Measurements from ENCODE around the gene EEF1G. TPM values are rescaled to one million over a fixed set of nuclear protein-coding genes. Genes with fewer than 3 reads are reported as not detected.
A peak's percentile ranks its signal among the peaks of the same experiment; 100 is the strongest.

The EEF1G gene
- total RNA-seq, 4 donors from 2014 or later = 337 to 1,276 (median 1,207) TPM

DNA sequence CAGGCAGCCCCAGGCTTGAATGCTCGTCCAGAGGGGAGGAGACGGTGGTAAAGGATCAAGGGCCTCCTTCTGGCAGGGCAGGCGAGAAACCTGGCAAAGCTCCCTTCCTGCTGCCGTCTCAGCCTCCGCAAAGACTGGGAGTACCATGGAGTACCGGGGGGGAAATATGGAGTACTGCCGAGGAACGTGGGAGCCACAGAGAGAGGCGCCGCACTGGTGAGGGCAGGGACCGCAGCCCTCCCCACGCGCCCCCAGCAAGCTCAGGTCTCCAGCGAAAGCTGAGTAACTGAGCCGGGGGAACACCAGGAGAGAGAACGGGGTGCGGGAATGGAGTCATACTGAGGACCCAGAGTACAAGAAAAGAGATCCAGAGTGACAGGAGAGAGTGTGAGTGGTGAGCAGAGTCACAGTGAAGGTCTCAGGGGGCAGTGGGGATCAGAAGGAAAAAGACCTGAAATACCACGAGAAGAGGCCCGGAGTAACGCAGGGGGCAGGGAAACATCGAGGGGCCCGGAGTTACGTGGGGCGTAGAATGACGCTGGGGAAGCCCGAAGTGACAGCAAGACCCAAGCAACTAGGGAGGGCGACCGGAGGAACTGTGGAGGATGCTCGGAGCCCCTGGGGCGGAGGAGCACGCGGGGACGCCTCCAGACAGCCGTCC is 38.1 kb upstream of the EEF1G start:
- TF ChIP-seq, protein P1, sequence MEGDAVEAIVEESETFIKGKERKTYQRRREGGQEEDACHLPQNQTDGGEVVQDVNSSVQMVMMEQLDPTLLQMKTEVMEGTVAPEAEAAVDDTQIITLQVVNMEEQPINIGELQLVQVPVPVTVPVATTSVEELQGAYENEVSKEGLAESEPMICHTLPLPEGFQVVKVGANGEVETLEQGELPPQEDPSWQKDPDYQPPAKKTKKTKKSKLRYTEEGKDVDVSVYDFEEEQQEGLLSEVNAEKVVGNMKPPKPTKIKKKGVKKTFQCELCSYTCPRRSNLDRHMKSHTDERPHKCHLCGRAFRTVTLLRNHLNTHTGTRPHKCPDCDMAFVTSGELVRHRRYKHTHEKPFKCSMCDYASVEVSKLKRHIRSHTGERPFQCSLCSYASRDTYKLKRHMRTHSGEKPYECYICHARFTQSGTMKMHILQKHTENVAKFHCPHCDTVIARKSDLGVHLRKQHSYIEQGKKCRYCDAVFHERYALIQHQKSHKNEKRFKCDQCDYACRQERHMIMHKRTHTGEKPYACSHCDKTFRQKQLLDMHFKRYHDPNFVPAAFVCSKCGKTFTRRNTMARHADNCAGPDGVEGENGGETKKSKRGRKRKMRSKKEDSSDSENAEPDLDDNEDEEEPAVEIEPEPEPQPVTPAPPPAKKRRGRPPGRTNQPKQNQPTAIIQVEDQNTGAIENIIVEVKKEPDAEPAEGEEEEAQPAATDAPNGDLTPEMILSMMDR (IDR thresholded peaks at IDR 0.05) = peak in 1 of 5 experiments; percentile 25
- TF ChIP-seq POLR2A (IDR thresholded peaks at IDR 0.05) (peak; percentile 5), POLR2AphosphoS5 (IDR thresholded peaks at IDR 0.05) (no peak), EP300 (IDR thresholded peaks at IDR 0.05; ENCODE audit: low read depth) (no peak)
- no peaks in the 10 kb centered on the region for H3K9me3 ChIP-seq
- H3K27ac ChIP-seq = peak overlapping the region; percentile 93 to 97 (median 95)
- in situ Hi-C loops (cut with MboI; ENCODE audit: low pct_ligation_motif_present in 1 of 4, low pct_unique_long_range_greater_than_20kb in 1 of 4, low sequenced_read_pairs in 3 of 4) (no loop called here), intact Hi-C loops (cut with DNase I; ENCODE audit: low total_unique reads) (no loop called here)
- H3K27me3 ChIP-seq = no peaks in the 10 kb centered on the region
- H3K4me1 ChIP-seq = peaks cover 16 to 24% (median 19%) of the 10 kb centered on the region in 4 donors
- WGBS, 2 donors (ENCODE audit: low coverage in 1 of 2) = 0% methylated on average over 8 to 34 of the region's 34 CpGs
- no peaks in the 10 kb centered on the region for H3K36me3 ChIP-seq
- peak overlapping the region; percentile 67 to 86 (median 82) for H3K4me3 ChIP-seq
- peak; percentile 56 for DNase-seq

DNA sequence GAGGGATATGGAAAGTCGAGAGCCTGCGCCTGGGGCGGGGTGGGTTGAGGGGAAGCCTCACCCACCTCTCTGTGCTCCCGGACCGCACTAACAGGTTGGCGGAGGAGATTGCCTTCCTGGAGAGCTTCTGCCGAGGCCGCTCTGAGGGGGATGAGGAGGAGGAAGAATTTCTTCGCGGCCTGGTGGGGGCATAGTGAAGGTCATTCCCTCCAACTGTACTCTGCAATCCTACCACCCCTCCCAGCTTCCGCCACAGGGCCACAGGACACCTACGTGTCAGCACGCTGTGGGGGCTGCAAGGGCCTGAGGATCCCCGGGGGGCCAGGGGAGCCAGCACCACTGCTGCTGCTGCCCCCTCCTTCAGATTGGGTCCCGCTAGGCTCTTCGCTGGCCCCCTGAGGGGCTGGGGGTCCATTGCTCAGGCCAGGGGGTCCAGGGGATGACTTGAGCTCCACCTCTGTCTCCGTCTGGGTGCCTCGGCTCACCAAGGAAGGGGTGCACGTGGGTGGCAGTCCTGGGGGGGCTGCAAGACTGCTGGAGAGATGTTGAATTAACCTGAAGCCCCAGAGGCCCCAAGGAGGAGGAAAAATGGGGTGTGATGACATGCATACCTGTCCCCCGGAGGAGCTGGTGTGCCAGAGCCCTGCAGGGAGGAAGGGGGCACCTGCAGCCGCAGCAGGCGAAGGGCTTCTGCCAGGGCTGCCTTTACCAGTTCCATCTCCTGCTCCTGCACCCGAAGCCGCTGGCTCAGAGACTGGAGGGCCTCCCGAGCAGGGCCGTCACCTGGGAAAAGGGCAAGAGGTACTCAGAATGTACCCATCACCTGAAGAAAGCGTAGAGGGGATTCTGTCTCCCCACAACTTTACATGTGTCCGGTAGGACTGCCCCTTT is 37.4 kb upstream of the EEF1G start:
- no peak for TF ChIP-seq POLR2A (IDR thresholded peaks at IDR 0.05)
- TF ChIP-seq POLR2AphosphoS5 (IDR thresholded peaks at IDR 0.05) = no peak
- TF ChIP-seq EP300 (IDR thresholded peaks at IDR 0.05; ENCODE audit: low read depth) = no peak
- no peak for DNase-seq
- Histone ChIP-seq H3K4me1 (peaks cover 16 to 24% (median 20%) of the 10 kb centered on the region in 4 donors), H3K27ac (peak overlapping the region; percentile 93 to 97 (median 95)), H3K9me3 (no peaks in the 10 kb centered on the region), H3K36me3 (no peaks in the 10 kb centered on the region), H3K4me3 (peak overlapping the region; percentile 67 to 86 (median 82)), H3K27me3 (no peaks in the 10 kb centered on the region)
- WGBS, 2 donors (ENCODE audit: low coverage in 1 of 2) = 68 to 80% methylated on average over 1 to 28 of the region's 28 CpGs
- intact Hi-C loops (cut with DNase I; ENCODE audit: low total_unique reads) = no loop called here
- in situ Hi-C loops (cut with MboI; ENCODE audit: low pct_ligation_motif_present in 1 of 4, low pct_unique_long_range_greater_than_20kb in 1 of 4, low sequenced_read_pairs in 3 of 4) = no loop called here

- WGBS, 2 donors (ENCODE audit: low coverage in 1 of 2) = 75 to 94% methylated on average over 3 to 6 of the region's 6 CpGs
- Histone ChIP-seq H3K4me3 (no peak overlapping the region), H3K9me3 (no peaks in the 10 kb centered on the region), H3K4me1 (peaks cover 16 to 24% (median 20%) of the 10 kb centered on the region in 4 donors), H3K27ac (no peak overlapping the region), H3K36me3 (no peaks in the 10 kb centered on the region), H3K27me3 (no peaks in the 10 kb centered on the region)
- TF ChIP-seq POLR2A (IDR thresholded peaks at IDR 0.05) (no peak), EP300 (IDR thresholded peaks at IDR 0.05; ENCODE audit: low read depth) (no peak), POLR2AphosphoS5 (IDR thresholded peaks at IDR 0.05) (no peak)
- TF ChIP-seq, protein P1 (IDR thresholded peaks at IDR 0.05) = no peak
- DNase-seq = no peak
- intact Hi-C loops (cut with DNase I; ENCODE audit: low total_unique reads) = no loop called here
- in situ Hi-C loops (cut with MboI; ENCODE audit: low pct_ligation_motif_present in 1 of 4, low pct_unique_long_range_greater_than_20kb in 1 of 4, low sequenced_read_pairs in 3 of 4) = no loop called here
Observed at GRCh38 chr11:62610403-62610802, 36.7 kb upstream of the EEF1G start.

DNA sequence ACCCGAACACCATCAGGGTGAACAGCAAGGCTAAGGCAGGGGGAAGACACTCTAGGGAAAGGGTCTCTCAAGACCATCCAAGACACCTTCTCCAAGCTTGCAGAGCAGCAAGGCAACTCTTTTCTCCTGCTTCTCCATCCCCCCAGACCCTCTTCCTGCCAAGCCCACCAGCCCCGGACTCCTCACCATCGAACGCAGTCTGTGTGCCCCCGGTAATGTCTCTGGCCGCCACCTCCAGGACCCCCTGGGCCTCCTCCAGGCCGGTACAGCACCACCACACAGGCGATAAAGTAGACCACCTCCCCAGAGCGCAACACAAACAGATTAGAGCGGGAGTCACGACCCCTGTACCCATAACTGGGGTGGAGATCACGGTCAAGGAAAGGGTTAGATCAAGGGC is 35.1 kb upstream of the EEF1G start:
- no peak for TF ChIP-seq POLR2AphosphoS5 (IDR thresholded peaks at IDR 0.05)
- TF ChIP-seq, protein P1 (IDR thresholded peaks at IDR 0.05) = no peak
- no peak for TF ChIP-seq EP300 (IDR thresholded peaks at IDR 0.05; ENCODE audit: low read depth)
- TF ChIP-seq POLR2A (IDR thresholded peaks at IDR 0.05) = no peak
- intact Hi-C loops (cut with DNase I; ENCODE audit: low total_unique reads) (no loop called here), in situ Hi-C loops (cut with MboI; ENCODE audit: low pct_ligation_motif_present in 1 of 4, low pct_unique_long_range_greater_than_20kb in 1 of 4, low sequenced_read_pairs in 3 of 4) (no loop called here)
- Histone ChIP-seq H3K27ac (no peak overlapping the region), H3K27me3 (no peaks in the 10 kb centered on the region), H3K4me1 (peaks cover 16 to 28% (median 20%) of the 10 kb centered on the region in 4 donors), H3K9me3 (no peaks in the 10 kb centered on the region), H3K36me3 (no peaks in the 10 kb centered on the region), H3K4me3 (no peak overlapping the region)
- DNase-seq = no peak
- WGBS, 2 donors (ENCODE audit: low coverage in 1 of 2) = 88% methylated on average over 12 of the region's 12 CpGs; no CpG with 5 or more reads in 1 of the 2 donors

Measured in transverse colon (tissue), 4 donors.